C4-2B (cell line): ENCODE results near the gene PRND.

Source experiments
- ZFX ChIP-seq: fragments of 450-650 bp; IDR thresholded peaks from 2 replicates; pipeline ENCODE4 v1.6.1; 2017
- TF ChIP-seq, protein P1 (sequence below): fragments of 450-650 bp; conservative IDR thresholded peaks from 2 replicates; pipeline ENCODE4 v1.5.1; 2017; ENCODE audit warnings: mild to moderate bottlenecking

GRCh38 chr20:4730780-4731179, 9.1 kb downstream of the PRND start:
- TF ChIP-seq, protein P1, sequence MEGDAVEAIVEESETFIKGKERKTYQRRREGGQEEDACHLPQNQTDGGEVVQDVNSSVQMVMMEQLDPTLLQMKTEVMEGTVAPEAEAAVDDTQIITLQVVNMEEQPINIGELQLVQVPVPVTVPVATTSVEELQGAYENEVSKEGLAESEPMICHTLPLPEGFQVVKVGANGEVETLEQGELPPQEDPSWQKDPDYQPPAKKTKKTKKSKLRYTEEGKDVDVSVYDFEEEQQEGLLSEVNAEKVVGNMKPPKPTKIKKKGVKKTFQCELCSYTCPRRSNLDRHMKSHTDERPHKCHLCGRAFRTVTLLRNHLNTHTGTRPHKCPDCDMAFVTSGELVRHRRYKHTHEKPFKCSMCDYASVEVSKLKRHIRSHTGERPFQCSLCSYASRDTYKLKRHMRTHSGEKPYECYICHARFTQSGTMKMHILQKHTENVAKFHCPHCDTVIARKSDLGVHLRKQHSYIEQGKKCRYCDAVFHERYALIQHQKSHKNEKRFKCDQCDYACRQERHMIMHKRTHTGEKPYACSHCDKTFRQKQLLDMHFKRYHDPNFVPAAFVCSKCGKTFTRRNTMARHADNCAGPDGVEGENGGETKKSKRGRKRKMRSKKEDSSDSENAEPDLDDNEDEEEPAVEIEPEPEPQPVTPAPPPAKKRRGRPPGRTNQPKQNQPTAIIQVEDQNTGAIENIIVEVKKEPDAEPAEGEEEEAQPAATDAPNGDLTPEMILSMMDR: no peak
- no peak for TF ChIP-seq ZFX
